Right atrium auricular region (tissue), 2 donors: ENCODE results near the gene PPL. TPM values are rescaled to one million over a fixed set of nuclear protein-coding genes. Genes with fewer than 3 reads are reported as not detected.

Experiments used
- DNase-seq: peaks from one replicate; pipeline ENCODE4 v3.0.0-alpha.2; 2019; ENCODE audit warnings: low spot score
- H3K27ac ChIP-seq, 2 donors: fragments of 200-600 bp; sonication (generic); 1 replicate in 1 of 2; 2 replicates in 1 of 2; pipeline ENCODE4 v1.5.1; 2016 to 2019
- H3K27me3 ChIP-seq, 2 donors: fragments of 200-600 bp; sonication (generic); one replicate each; pipeline versions ENCODE4 v1.5.1 to v1.6.0; 2017 to 2019
- H3K36me3 ChIP-seq: fragments of 200-600 bp; sonication (generic); one replicate; pipeline ENCODE4 v1.5.1; 2016
- H3K4me1 ChIP-seq, 2 donors: fragments of 200-600 bp; sonication (generic); one replicate each; pipeline versions ENCODE4 v1.5.1 to v1.6.0; 2017 to 2019
- H3K4me3 ChIP-seq, 2 donors: fragments of 200-600 bp; sonication (generic); 1 replicate in 1 of 2; 2 replicates in 1 of 2; pipeline ENCODE4 v1.5.1; 2017 to 2019; ENCODE audit warnings: mild to moderate bottlenecking in 1 of 2, moderate library complexity in 1 of 2
- H3K9me3 ChIP-seq, 2 donors: fragments of 200-600 bp; sonication (generic); one replicate each; pipeline ENCODE4 v1.5.1; 2019
- CTCF ChIP-seq, 2 donors: fragments of 200-600 bp; sonication (generic); IDR thresholded peaks; one replicate each; pipeline ENCODE4 v1.5.1; 2019; ENCODE audit warnings: antibody characterized with exemption in 2 of 2
- total RNA-seq, 2 donors: library from RNA; depleted of rRNA; stranded (reverse); fragments of >200 nt; gene quantifications; one replicate each; pipeline ENCODE4 v1.1.0, GENCODE V29; 2016

PPL gene
- total RNA-seq, 2 donors from 2014 or later = 7.5 to 17.1 TPM

- H3K9me3 ChIP-seq = peaks cover 8 to 19% of the 10 kb centered on the region in 2 donors
- no peaks in the 10 kb centered on the region for H3K27me3 ChIP-seq
- H3K4me1 ChIP-seq = no peaks in the 10 kb centered on the region
- DNase-seq = no peak
- no peak for TF ChIP-seq CTCF (IDR thresholded peaks at IDR 0.05)
- no peak overlapping the region for H3K4me3 ChIP-seq
- H3K27ac ChIP-seq = no peak overlapping the region
- H3K36me3 ChIP-seq = no peaks in the 10 kb centered on the region
Measured at GRCh38 chr16:4925293-4925607, 11.7 kb downstream of the PPL start.

GRCh38 chr16:4924593-4925292, 12.2 kb downstream of the PPL start:
- Histone ChIP-seq H3K36me3 (no peaks in the 10 kb centered on the region), H3K27ac (no peak overlapping the region), H3K9me3 (peaks cover 8 to 19% of the 10 kb centered on the region in 2 donors), H3K4me1 (no peaks in the 10 kb centered on the region), H3K27me3 (no peaks in the 10 kb centered on the region), H3K4me3 (no peak overlapping the region)
- TF ChIP-seq CTCF (IDR thresholded peaks at IDR 0.05) = no peak
- DNase-seq = no peak

- no peaks in the 10 kb centered on the region for H3K36me3 ChIP-seq
- H3K27me3 ChIP-seq = no peaks in the 10 kb centered on the region
- no peak for TF ChIP-seq CTCF (IDR thresholded peaks at IDR 0.05)
- peaks cover 8 to 19% of the 10 kb centered on the region in 2 donors for H3K9me3 ChIP-seq
- DNase-seq = no peak
- H3K4me1 ChIP-seq = no peaks in the 10 kb centered on the region
- H3K27ac ChIP-seq = no peak overlapping the region
- H3K4me3 ChIP-seq = no peak overlapping the region
Measured at GRCh38 chr16:4923853-4924252, 13.1 kb downstream of the PPL start.

GRCh38 chr16:4922721-4923342, 14.1 kb downstream of the PPL start:
- Histone ChIP-seq H3K27ac (no peak overlapping the region), H3K4me3 (no peak overlapping the region), H3K4me1 (no peaks in the 10 kb centered on the region), H3K36me3 (no peaks in the 10 kb centered on the region), H3K27me3 (no peaks in the 10 kb centered on the region), H3K9me3 (peaks cover 8 to 17% of the 10 kb centered on the region in 2 donors)
- no peak for TF ChIP-seq CTCF (IDR thresholded peaks at IDR 0.05)
- no peak for DNase-seq

- Histone ChIP-seq H3K36me3 (no peaks in the 10 kb centered on the region), H3K4me3 (no peak overlapping the region), H3K27me3 (no peaks in the 10 kb centered on the region), H3K4me1 (no peaks in the 10 kb centered on the region), H3K27ac (no peak overlapping the region), H3K9me3 (no peaks in the 10 kb centered on the region)
- TF ChIP-seq CTCF (IDR thresholded peaks at IDR 0.05) = no peak
- DNase-seq = no peak
Measured at GRCh38 chr16:4920826-4921225, 16.1 kb downstream of the PPL start.
